T-helper 22 cell (primary cell): ENCODE data around the gene KRT86.
"Not testable (repeated sequence)": the region's sequence is repeated elsewhere in the genome, so short reads cannot be mapped to it uniquely, and the experiment has no call there.

ENCODE experiments used
- DNase-seq: peaks from one replicate; pipeline ENCODE4 v3.0.0-alpha.2; 2020; ENCODE audit warnings: low read depth

KRT86 gene

DNA sequence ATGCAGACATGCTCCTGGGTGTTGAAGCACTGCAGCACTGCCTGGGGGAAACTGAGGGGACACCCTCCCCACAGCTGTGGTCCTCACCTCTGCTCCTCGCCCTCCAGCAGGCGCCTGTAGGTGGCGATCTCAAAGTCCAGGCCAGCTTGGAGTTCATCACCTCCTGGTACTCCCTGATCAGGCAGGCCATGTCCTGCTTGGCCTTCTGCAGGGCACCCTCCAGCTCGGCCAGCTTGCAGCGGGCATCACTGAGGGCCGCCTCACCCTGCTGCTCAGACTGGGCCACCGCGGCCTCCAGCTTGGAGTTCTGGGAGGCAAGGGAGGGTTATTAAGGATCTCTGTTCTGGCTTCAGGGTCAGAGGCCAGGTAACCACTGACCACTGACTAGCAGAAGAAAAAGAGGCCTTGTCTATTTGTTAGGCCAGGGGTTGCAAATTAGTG, 22.2 kb upstream of the KRT86 start:
- DNase-seq = not testable (repeated sequence)

- DNase-seq = no peak
Measured at GRCh38 chr12:52252728-52253343, 21.6 kb upstream of the KRT86 start.

DNA sequence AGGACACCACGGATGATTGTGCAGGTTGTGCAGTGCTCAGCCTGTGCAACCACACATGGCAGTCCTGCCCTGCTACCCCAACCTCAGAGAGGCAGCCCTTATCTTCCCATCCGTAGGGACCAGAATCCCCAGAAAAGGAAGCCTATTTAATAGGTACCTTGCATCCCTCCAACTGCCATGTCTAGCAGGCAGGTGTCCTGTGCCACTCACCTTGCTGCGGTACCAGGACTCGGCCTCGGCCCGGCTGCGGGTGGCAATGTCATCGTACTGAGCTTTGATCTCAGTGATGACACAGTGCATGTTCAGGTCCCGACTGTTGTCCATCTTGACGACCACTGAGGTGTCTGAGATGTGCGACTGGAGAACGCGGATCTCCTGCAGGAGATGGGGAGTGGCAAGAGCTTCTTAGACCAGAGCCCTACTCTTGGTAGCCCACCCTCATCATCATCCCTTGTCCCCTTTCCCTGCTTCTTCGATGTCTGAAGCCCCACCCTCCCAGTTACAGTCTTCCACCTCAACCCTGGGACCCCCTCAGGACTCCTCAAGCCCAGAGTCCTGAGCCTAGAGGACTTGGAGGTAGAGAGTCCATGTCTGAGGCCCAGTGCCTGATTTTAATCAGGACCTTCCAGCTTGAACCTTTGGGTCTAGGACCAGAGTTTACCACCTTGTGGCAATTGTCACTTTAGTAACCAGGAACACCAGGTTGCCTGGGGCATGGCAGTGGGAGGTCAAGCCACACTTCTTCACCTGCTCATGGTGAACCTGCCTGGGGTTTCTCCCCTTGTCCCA, 20.9 kb upstream of the KRT86 start:
- no peak for DNase-seq

- DNase-seq = no peak
Measured at GRCh38 chr12:52254180-52254964, 20.1 kb upstream of the KRT86 start.

- no peak for DNase-seq
Measured at GRCh38 chr12:52254965-52255751, 19.3 kb upstream of the KRT86 start.

DNA sequence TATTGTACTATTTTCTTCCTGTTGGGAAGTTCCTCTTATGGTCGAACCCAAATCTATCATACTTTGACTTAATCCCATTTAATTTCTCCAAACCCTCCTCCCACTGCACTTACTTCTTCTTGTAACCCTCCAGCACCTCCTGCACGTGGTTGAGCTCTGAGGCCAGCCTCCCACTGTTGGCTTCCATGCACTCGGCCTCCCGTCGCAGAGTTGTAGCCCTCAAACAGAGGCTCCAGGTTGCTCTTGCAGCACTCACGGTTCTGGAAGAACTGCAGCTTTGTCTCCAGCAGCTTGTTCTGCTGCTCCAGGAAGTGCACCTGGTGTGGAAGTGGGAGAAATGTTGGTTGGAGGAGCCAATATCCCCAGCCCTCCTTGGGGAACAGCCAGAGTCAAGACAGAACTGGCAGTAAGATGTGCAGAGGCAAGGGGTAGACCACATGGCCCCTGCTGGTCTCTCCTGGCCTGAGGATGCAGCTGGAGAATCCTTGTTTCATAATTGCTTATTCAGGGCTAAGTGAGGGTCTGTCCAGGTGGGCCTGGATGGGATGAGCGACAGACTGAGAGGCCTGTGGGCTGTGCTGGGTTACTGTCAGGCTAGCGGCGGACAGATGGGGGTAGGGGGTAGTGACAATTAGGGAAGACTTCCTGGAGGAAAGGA, 18.4 kb upstream of the KRT86 start:
- no peak for DNase-seq

- no peak for DNase-seq
Measured at GRCh38 chr12:52256584-52256935, 17.9 kb upstream of the KRT86 start.

- DNase-seq = no peak
Measured at GRCh38 chr12:52257074-52257551, 17.3 kb upstream of the KRT86 start.

GRCh38 chr12:52257922-52258321, 16.5 kb upstream of the KRT86 start:
- not testable (repeated sequence) for DNase-seq

DNA sequence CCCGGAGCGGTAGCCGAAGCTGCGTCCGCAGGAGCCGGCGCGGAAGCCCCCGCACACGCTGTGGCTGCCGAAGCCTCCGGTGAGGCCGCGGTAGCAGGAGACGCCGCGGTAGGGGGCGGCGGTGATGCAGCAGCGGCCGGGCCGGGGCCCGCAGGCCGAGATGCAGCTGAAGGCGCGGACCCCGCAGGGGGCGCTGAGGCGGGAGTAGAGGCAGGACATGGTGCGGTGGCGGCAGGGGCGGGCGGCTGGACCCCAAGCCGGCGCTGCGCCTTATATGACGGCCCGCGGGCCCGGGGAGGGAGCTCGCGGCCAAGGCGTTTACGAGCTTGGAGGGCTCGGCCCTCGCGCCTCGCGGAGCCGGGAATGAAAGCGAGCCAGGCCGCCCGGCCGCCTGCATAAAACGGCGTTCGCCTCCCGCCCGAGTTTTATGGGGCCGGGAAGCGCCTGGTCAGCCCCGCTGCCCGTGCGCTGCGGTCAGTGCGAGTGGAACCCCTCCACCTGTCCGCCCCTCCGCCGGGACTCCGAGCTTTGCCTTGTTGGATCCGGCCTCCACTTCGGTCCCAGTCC, 16.0 kb upstream of the KRT86 start:
- no peak for DNase-seq

- DNase-seq = no peak
Measured at GRCh38 chr12:52259657-52260243, 14.7 kb upstream of the KRT86 start.

DNA sequence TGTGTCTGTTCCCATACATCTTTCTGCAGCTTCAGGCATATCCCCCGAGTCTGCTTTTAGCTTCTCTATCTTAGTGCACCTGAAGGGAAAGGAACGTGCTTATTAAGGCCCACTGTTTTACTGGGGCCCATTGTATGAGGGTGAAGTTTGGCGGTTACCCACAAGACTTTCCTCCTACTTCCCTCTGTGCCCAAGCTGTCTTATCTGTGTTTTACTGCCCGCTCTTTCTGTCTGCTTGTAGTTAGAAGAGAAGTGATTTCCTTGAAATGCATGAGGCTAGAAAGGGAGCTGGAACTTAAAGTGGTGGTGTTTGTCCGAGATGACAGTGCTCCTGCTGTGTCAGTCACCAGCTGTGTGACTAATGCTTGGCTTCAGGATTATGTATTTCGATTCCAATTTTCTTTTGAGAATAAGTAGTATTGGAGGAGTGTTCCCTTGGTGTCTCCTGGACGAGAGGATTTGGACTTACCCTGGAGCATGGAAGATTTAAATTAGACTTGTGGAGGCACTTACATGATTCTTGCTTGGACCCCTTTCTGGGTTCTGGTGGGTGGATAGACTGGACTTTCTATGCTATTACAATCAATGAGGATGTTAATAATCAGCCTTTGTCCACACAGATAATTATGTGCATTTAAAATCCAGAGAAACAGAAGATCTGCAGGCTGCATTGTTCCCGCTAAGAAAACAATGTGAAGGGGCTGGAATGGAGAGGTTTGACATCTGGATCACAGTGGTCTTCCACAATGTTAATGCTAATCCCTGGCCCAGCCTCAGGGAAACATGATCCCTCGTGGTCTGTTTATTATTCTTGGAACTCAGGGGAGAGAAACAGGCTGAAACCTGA, 13.9 kb upstream of the KRT86 start:
- no peak for DNase-seq

- DNase-seq = no peak
Measured at GRCh38 chr12:52261208-52261484, 13.3 kb upstream of the KRT86 start.

DNA sequence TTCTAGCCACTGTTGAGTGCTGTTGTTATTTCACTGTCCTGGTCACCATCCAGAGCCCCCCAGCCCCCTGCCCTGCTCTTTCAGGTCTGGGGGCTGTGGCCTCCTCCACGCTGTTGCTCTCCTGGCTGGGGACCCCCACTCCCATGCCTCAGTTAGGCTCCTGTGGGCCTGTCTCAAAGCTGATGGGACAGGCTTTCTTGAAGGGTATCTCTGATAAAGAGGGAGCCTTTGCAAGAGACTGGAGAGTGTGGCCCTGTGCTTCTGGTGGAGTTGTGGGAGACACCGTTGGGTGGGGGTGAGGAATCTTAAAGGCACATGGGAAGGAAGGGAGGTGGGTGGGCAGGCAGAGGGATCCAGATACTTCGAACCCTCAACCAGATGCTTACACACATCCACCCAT, 12.2 kb upstream of the KRT86 start:
- DNase-seq = no peak

GRCh38 chr12:52263761-52264434, 10.5 kb upstream of the KRT86 start:
- DNase-seq = no peak

DNA sequence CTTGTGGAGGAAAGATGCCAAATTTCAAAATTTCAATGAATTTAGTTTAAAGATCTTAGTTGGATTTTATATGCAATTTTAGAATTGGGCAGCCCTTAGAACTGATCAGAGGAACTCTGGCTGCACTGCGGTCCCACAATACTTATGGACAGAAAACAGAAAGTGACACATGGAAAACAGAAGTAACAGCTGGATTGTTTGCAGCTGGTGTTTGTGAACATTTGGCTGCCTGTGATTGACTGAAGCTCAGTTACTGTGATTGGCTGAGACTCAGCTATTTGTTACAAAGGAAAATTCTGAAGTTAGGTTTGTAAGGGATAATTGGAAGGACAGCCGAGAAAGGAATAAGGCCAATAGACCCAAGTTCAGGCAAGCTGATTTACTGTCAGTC, 10.0 kb upstream of the KRT86 start:
- no peak for DNase-seq

- no peak for DNase-seq
Measured at GRCh38 chr12:52266514-52266913, 7.9 kb upstream of the KRT86 start.

DNA sequence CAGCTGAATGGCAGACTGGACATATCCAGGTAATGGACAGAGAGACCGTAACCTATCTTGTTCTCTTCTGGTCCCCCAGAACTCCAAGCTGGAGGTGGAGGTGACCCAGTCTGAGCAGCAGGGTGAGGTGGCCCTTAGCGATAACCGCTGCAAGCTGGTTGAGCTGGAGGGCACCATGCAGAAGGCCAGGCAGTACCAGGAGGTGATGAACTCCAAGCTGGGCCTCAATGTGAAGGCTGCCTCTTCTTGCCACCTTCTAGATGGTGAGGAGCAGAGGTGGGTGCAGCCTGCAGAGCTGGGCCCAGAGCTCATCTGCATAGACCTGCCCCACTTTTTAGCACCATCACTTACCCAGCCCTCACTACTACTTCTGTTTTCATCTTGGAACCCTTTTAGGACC, 7.2 kb upstream of the KRT86 start:
- DNase-seq = no peak

GRCh38 chr12:52267699-52268098, 6.7 kb upstream of the KRT86 start:
- DNase-seq = no peak

DNA sequence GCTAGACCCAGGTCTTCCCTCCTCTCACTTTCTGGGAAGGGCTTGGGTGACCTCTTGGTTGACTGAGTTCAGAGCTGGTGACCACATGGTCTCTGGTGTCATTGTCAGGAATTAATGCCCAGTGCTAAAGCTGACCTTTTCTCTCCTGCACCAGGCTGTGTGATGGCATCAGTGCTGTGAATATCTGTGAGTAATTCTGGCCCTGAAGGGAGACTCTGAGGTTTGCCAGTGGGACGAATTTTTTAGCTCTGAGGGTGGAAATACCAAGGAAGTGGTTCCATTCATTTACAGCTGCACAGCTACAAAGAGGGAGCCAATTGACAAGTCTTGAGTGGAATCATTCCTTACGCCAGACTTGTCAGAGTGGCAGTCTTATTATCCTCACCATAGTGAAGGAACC, 6.2 kb upstream of the KRT86 start:
- DNase-seq = no peak
